HG03520 (cell line): ENCODE results near the gene CHRFAM7A.
"Not testable (repeated sequence)": the region's sequence is repeated elsewhere in the genome, so short reads cannot be mapped to it uniquely, and the experiment has no call there.

ENCODE experiments used
- ATAC-seq: cut with Tn5 transposase; IDR thresholded peaks from one replicate; pipeline ENCODE4 v1.9.1; 2021; ENCODE audit warnings: mild to moderate bottlenecking, moderate library complexity; ENCODE audit not compliant: unreplicated experiment

The CHRFAM7A gene

DNA sequence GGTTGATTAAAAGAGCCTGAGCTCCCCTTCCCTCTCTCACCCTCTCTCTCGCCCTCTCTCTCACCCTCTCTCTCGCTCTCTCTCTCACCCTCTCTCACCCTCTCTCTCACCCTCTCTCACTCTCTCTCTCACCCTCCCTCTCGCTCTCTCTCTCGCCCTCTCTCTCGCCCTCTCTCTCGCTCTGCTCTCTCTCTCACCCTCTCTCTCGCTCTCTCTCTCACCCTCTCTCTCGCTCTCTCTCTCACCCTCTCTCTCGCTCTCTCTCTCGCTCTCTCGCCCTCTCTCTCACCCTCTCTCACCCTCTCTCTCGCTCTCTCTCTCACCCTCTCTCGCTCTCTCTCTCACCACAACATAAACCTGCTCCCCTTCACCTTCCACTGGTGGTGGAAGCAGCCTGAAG is 67.2 kb downstream of the CHRFAM7A start:
- ATAC-seq, result not testable (repeated sequence)

DNA sequence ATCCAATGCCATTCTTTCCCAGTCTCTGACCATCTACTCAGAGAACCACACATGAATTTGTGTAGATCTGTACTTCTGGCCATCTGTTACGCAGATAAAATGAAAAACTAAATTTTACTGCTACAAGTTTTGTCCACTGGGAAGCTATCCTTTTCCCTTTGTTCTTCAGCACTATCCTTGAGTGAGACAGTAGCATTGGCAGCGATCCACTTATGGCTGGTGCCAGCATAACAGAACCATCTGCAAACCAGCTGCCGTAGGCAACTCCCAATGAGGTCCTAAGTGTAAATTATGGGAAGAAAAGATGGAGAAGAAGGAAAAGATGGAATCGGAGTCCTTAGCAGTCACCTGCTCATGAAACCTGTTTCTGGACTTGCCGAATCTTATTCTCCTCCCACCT is 72.3 kb downstream of the CHRFAM7A start:
- not testable (repeated sequence) for ATAC-seq

DNA sequence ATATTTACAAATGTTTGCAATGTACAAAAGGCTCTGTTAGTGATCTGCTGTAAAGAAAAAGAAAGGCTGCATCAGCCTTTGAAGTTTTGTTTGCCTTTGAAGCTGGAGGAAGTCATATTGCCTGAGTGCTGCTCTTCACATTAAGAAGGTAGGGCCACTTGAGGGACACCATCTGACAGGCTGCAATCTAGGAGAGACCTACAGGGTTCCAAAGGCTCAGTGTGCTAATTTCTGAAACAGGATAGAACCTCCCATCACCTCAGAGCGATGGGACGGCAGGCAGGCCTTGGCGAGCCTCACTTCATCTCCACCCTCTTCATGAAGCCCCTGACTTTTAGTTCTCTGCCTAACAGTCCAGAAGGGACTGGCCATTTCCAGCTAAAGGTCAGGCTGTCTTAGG is 77.6 kb downstream of the CHRFAM7A start:
- not testable (repeated sequence) for ATAC-seq

DNA sequence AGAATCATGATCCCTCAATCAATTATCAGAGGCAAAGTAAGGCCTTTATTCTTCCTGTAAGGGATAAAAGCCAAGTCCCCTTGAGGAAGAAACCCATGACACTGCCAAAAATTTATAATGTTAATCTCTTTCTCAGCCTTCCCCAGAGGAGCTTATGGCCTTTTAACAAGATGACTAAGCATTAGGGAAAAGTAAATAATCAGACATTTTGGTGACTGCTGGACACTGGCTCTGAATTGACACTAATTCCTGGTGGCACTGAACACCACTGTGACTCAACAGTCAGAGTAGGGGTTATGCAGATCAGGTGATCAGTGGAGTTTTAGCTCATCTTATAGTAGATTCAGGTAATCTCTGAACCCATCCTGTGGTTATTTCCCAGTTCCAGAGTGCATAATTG is 82.8 kb downstream of the CHRFAM7A start:
- ATAC-seq, result not testable (repeated sequence)
